K562 (cell line): ENCODE data around the gene ULK1. TPM values are rescaled to one million over a fixed set of nuclear protein-coding genes. Genes with fewer than 3 reads are reported as not detected.

Experiments
- E2F3 ChIP-seq: fragments of 250-450 bp; sonication (Bioruptor Pico); IDR thresholded peaks from 2 replicates; pipeline ENCODE4 v1.4.0; 2020; ENCODE audit warnings: mild to moderate bottlenecking
- FOXA1 ChIP-seq: fragments of 450-650 bp; IDR thresholded peaks from 2 replicates; pipeline ENCODE4 v1.6.1; 2016; ENCODE audit warnings: mild to moderate bottlenecking, borderline replicate concordance
- GABPA ChIP-seq: fragments of 200-800 bp; sonication (Bioruptor generic); conservative IDR thresholded peaks from 2 replicates; pipeline ENCODE4 v1.6.1; 2016; ENCODE audit warnings: low read depth, missing genetic modification characterization, missing compliant biosample characterization
- GABPB1 ChIP-seq: sonication (generic); formaldehyde crosslinking; IDR thresholded peaks from 2 replicates; pipeline ENCODE4 v1.8.0; 2022; ENCODE audit warnings: mild to moderate bottlenecking, missing genetic modification reagents
- GABPB2 ChIP-seq: fragments of 250-450 bp; sonication (Bioruptor Pico); conservative IDR thresholded peaks from 2 replicates; pipeline ENCODE4 v1.5.1; 2021; ENCODE audit warnings: mild to moderate bottlenecking
- GATAD2A ChIP-seq: fragments of 450-650 bp; IDR thresholded peaks from 2 replicates; pipeline ENCODE4 v1.6.1; 2017
- HEY1 ChIP-seq: fragments of 250-450 bp; sonication (Bioruptor Pico); IDR thresholded peaks from 2 replicates; pipeline ENCODE4 v1.5.0; 2020; ENCODE audit warnings: mild to moderate bottlenecking, moderate library complexity, borderline replicate concordance
- HMG20B ChIP-seq: fragments of 250-450 bp; sonication (Bioruptor Pico); IDR thresholded peaks from 2 replicates; pipeline ENCODE4 v1.5.0; 2021; ENCODE audit warnings: mild to moderate bottlenecking
- JUN ChIP-seq, 2 experiments: sonication (generic) in 1 of 2; formaldehyde crosslinking in 1 of 2; IDR thresholded peaks; 2 replicates each; pipeline versions ENCODE4 v1.6.1 to v1.8.0; 2012 to 2022; ENCODE audit warnings: borderline replicate concordance in 2 of 2, mild to moderate bottlenecking in 2 of 2, improper control_type of control experiment in 1 of 2, low read depth in 1 of 2, low read length in 1 of 2, missing genetic modification reagents in 1 of 2
- L3MBTL2 ChIP-seq: fragments of 450-650 bp; IDR thresholded peaks from 2 replicates; pipeline ENCODE4 v1.6.1; 2016; ENCODE audit warnings: mild to moderate bottlenecking, moderate library complexity
- NCOA2 ChIP-seq, 2 experiments: fragments of 450-650 bp; IDR thresholded peaks; 2 replicates each; pipeline ENCODE4 v1.6.1; 2018; ENCODE audit warnings: mild to moderate bottlenecking in 2 of 2, moderate library complexity in 1 of 2; ENCODE audit not compliant: partially characterized antibody in 2 of 2
- PCBP2 ChIP-seq: fragments of 200-400 bp; formaldehyde crosslinking; IDR thresholded peaks from 2 replicates; pipeline ENCODE4 v1.6.1; 2018; ENCODE audit warnings: low read length, low read depth, mild to moderate bottlenecking, moderate library complexity; ENCODE audit not compliant: poor library complexity, severe bottlenecking
- SUPT5H ChIP-seq: fragments of 450-650 bp; IDR thresholded peaks from 2 replicates; pipeline ENCODE4 v1.6.1; 2016
- TAF9B ChIP-seq: fragments of 450-650 bp; IDR thresholded peaks from 2 replicates; pipeline ENCODE4 v1.6.1; 2018; ENCODE audit warnings: mild to moderate bottlenecking; ENCODE audit not compliant: partially characterized antibody
- TBP ChIP-seq: optimal IDR thresholded peaks from 2 replicates; pipeline ENCODE3; 2011; ENCODE audit warnings: low read depth, low read length, improper control_type of control experiment
- ZNF134 ChIP-seq: fragments of 250-450 bp; sonication (Bioruptor Pico); conservative IDR thresholded peaks from 2 replicates; pipeline ENCODE4 v1.4.0; 2020
- ZNF23 ChIP-seq: fragments of 250-450 bp; sonication (Bioruptor Pico); IDR thresholded peaks from 2 replicates; pipeline ENCODE4 v1.4.0; 2020; ENCODE audit warnings: mild to moderate bottlenecking
- ZNF589 ChIP-seq: fragments of 200-800 bp; sonication (Bioruptor generic); IDR thresholded peaks from 2 replicates; pipeline ENCODE4 v1.6.1; 2016; ENCODE audit warnings: low read depth, missing genetic modification characterization, missing compliant biosample characterization
- polyA plus RNA-seq, 8 experiments: library from polyadenylated mRNA; depleted of rRNA in 4 of 8; stranded (reverse) in 5 of 8; unstranded in 3 of 8; fragments of >200 nt; fragmentation: Nextera tagmentation in 2 of 8; fragmentation: Illumina TruSeq in 1 of 8; extraction: Ambion mirVana in 2 of 8; extraction: Trizol in 1 of 8; gene quantifications; 2 replicates each; pipeline versions ENCODE4 v1.2.1 to v1.2.3, GENCODE V29; 2011 to 2014; ENCODE audit warnings: inconsistent platforms in 1 of 8, missing spikeins in 1 of 8
- total RNA-seq, 7 experiments: library from RNA; depleted of rRNA in 6 of 7; stranded (reverse); fragments of >200 nt in 6 of 7; fragmentation: Illumina TruSeq in 2 of 7; extraction: Trizol in 2 of 7; gene quantifications; 2 replicates each; pipeline versions ENCODE4 v1.2.1 to v1.2.3, GENCODE V29; 2011 to 2021; ENCODE audit warnings: low replicate concordance in 1 of 7
- TF ChIP-seq, protein P1 (sequence below), 2 experiments: IDR thresholded peaks in 1 of 2; conservative IDR thresholded peaks in 1 of 2; 2 replicates each; pipeline ENCODE4 v1.6.1; 2016; ENCODE audit warnings: low read depth in 2 of 2, mild to moderate bottlenecking in 1 of 2, missing compliant biosample characterization in 1 of 2, missing genetic modification characterization in 1 of 2, moderate library complexity in 1 of 2
- TF ChIP-seq, protein P2 (sequence below): sonication (generic); formaldehyde crosslinking; IDR thresholded peaks from 2 replicates; pipeline ENCODE4 v1.4.0; 2020; ENCODE audit warnings: mild to moderate bottlenecking, missing genetic modification reagents
- TF ChIP-seq, protein P3 (sequence below), 2 experiments: fragments of 450-650 bp; conservative IDR thresholded peaks; 2 replicates each; pipeline ENCODE4 v1.6.1; 2017; ENCODE audit warnings: mild to moderate bottlenecking in 2 of 2, moderate library complexity in 2 of 2

The ULK1 gene
- total and polyA plus RNA-seq, 9 of the 15 experiments (the other 6 are each of a cell fraction or from before 2014, with no cell fraction given) = 0.15 to 29.4 (median 2.5) TPM

DNA sequence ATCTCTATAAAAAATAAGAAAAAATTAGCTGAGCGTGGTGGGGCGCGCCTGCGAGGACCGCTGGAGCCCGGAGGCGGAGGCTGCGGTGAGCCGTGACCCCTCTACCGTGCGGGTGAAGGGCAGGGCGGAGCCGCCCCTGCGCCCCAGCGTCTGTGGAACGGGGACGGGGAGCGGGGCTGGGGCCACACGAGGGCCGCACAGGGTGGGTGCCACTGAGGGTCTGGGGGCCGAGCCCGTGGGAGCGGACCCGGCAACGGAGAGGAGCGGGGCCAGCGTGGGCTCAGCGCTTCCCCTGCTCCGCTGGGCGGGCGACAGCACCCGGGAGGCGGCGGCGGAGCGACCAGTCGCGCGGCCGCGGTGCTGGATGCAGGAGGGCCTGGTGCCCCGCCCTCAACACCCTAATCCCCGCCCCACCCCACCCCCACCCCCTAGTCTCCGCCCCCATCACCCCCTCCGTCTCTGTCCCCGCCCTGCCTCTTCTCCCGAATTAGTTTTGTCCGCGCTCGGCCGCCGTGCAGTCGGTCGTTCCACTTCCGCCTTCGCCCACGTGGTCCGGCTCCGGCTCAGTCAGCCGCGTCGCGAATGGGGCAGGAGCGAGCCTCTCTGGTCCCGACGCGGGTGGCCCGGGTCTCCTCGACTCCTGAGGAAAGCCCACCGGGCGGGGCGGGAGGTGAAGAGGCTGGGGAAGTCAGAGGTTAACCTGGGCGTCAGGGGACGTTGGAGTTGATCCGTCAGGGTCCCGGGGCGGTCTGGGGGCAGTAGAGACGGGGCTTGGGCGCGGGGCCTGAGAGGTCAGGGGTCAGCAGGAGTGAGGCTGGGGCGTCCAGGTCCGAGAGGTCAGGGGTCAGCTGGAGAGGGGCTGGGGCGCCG lies 34.5 kb downstream of the ULK1 start, which contains the start of gene PUS1 (continued):
- TF ChIP-seq, protein P1, sequence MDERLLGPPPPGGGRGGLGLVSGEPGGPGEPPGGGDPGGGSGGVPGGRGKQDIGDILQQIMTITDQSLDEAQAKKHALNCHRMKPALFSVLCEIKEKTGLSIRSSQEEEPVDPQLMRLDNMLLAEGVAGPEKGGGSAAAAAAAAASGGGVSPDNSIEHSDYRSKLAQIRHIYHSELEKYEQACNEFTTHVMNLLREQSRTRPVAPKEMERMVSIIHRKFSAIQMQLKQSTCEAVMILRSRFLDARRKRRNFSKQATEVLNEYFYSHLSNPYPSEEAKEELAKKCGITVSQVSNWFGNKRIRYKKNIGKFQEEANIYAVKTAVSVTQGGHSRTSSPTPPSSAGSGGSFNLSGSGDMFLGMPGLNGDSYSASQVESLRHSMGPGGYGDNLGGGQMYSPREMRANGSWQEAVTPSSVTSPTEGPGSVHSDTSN (CRISPR knock-in tag; IDR thresholded peaks at IDR 0.05; ENCODE audit: low read depth) = no peak
- TF ChIP-seq, protein P1 (tag; conservative IDR thresholded peaks at IDR 0.05; ENCODE audit: low read depth) = no peak
- TF ChIP-seq NCOA2 (IDR thresholded peaks at IDR 0.05; ENCODE audit: partially characterized antibody in 2 of 2) = no peak
- TF ChIP-seq TAF9B = peak; percentile 81
- peak; percentile 75 for TF ChIP-seq TBP
- peak; percentile 80; the same call in 1 of the 2 replicates for TF ChIP-seq GABPB1 (CRISPR knock-in tag)
- TF ChIP-seq HMG20B = no peak
- peak; percentile 78 for TF ChIP-seq L3MBTL2
- TF ChIP-seq SUPT5H = peak; percentile 86
- TF ChIP-seq, protein P2, sequence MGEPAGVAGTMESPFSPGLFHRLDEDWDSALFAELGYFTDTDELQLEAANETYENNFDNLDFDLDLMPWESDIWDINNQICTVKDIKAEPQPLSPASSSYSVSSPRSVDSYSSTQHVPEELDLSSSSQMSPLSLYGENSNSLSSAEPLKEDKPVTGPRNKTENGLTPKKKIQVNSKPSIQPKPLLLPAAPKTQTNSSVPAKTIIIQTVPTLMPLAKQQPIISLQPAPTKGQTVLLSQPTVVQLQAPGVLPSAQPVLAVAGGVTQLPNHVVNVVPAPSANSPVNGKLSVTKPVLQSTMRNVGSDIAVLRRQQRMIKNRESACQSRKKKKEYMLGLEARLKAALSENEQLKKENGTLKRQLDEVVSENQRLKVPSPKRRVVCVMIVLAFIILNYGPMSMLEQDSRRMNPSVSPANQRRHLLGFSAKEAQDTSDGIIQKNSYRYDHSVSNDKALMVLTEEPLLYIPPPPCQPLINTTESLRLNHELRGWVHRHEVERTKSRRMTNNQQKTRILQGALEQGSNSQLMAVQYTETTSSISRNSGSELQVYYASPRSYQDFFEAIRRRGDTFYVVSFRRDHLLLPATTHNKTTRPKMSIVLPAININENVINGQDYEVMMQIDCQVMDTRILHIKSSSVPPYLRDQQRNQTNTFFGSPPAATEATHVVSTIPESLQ (CRISPR knock-in tag) = 0 out of 2 replicates have a peak, but pooled peaks have one; percentile 7
- no peak for TF ChIP-seq GABPB2
- TF ChIP-seq PCBP2 = no peak
- TF ChIP-seq GATAD2A = peak; percentile 66; the same call in 1 of the 2 replicates
- TF ChIP-seq ZNF134 (CRISPR knock-in tag) = peak; percentile 79
- TF ChIP-seq ZNF23 (CRISPR knock-in tag) = no peak
- TF ChIP-seq FOXA1 = no peak
- TF ChIP-seq ZNF589 = 0 out of 2 replicates have a peak, but pooled peaks have one; percentile 54
- TF ChIP-seq JUN (IDR thresholded peaks at IDR 0.05; ENCODE audit: borderline replicate concordance, low read depth, low read length) = peak; percentile 77; the same call in 1 of the 2 replicates
- TF ChIP-seq JUN (CRISPR knock-in tag; IDR thresholded peaks at IDR 0.05; ENCODE audit: borderline replicate concordance) = no peak
- TF ChIP-seq, protein P3, sequence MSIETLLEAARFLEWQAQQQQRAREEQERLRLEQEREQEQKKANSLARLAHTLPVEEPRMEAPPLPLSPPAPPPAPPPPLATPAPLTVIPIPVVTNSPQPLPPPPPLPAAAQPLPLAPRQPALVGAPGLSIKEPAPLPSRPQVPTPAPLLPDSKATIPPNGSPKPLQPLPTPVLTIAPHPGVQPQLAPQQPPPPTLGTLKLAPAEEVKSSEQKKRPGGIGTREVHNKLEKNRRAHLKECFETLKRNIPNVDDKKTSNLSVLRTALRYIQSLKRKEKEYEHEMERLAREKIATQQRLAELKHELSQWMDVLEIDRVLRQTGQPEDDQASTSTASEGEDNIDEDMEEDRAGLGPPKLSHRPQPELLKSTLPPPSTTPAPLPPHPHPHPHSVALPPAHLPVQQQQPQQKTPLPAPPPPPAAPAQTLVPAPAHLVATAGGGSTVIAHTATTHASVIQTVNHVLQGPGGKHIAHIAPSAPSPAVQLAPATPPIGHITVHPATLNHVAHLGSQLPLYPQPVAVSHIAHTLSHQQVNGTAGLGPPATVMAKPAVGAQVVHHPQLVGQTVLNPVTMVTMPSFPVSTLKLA (conservative IDR thresholded peaks at IDR 0.05) = peak; percentile 97 to 99
- peak; percentile 78 for TF ChIP-seq GABPA (tag)
- TF ChIP-seq HEY1 (CRISPR knock-in tag) = no peak
- TF ChIP-seq E2F3 = no peak
